ENCODE data around the gene TIAM2.

Gene TIAM2

DNA sequence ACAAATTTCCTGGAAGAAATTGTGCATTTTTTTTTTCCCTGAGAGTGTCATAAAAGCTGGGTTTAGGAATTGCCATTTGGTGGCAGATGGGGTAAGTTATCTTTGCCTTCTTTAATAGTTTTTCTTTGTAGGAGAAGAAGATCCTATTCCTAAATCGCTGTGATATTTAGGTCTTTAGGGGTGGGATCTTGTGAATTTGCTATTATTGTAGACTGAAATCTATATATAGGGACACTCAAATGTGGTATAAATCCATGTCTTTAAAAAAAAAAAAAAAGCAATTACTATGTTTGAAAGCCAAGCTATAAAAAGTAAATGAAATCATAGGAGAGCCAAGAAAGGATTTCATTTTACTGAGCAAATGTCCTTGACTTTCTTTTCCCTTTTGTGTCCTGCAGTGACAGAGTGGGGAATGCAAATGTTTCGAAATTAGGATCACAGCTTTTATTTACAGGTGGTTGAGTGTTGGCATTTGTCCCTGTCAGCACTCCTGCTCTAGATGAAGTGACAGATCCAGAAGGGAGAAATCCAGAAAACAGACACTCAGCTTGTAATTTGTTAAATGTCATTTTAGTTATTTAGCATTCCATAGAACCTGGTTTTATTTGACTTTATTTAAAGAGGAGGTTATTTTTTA lies 29.4 kb downstream of the TIAM2 start:
- DNase-seq (ENCODE audit: low read depth, low spot score): no peak

DNA sequence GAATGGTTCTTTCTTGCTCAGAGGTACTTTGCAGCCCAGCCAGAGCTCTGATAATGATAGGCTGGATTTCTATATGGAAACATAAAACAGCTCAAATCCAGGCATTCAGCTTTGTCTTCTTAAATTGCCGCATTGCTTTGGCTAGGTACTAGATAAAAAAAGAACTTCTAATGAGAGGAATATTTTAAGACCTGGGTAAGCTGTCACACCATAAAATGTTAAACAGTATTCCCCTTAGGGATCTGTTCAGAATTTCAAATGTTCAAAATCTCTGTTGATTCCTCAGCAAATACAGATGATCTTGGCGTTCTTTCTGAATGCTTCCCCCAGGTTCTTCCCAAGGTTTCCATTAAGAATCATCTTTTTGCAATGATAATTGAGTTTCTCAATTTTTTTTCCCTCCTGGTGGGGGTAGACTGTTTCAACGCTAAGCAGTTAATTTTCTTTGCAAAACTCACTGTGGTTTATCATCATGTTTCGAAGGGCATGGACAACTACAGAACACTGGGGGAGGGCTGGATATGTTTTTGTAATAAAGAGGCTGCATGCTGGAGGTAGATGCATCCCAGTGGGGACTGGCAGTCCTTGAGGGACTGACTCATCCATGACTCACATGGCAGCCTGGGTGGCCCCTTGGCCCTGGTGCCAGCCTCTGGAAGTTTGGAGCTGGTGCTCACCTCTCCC lies 31.0 kb downstream of the TIAM2 start:
- DNase-seq (ENCODE audit: low read depth, low spot score): no peak

DNA sequence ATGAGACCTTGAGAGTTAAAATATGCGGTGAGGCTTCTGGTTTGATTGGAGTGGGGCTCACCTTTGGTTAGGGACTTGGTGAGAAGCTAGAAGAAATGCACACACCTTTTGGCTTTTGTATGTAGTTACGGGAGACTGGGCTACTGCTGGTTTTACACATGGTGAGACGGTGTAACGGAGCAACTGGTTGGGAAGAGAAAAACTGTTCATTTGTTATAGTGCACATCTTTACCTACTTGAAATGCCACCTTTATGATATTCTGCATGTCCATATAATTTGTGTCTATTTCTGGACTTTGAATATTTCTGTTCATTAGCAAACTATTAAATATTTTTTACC lies 31.6 kb downstream of the TIAM2 start:
- no peak for DNase-seq (ENCODE audit: low read depth, low spot score)

GRCh38 chr6:155030148-155030720 lies 35.1 kb downstream of the TIAM2 start:
- DNase-seq (ENCODE audit: low read depth, low spot score): no peak

GRCh38 chr6:155031091-155031490 lies 36.0 kb downstream of the TIAM2 start:
- DNase-seq (ENCODE audit: low read depth, low spot score): no peak

DNA sequence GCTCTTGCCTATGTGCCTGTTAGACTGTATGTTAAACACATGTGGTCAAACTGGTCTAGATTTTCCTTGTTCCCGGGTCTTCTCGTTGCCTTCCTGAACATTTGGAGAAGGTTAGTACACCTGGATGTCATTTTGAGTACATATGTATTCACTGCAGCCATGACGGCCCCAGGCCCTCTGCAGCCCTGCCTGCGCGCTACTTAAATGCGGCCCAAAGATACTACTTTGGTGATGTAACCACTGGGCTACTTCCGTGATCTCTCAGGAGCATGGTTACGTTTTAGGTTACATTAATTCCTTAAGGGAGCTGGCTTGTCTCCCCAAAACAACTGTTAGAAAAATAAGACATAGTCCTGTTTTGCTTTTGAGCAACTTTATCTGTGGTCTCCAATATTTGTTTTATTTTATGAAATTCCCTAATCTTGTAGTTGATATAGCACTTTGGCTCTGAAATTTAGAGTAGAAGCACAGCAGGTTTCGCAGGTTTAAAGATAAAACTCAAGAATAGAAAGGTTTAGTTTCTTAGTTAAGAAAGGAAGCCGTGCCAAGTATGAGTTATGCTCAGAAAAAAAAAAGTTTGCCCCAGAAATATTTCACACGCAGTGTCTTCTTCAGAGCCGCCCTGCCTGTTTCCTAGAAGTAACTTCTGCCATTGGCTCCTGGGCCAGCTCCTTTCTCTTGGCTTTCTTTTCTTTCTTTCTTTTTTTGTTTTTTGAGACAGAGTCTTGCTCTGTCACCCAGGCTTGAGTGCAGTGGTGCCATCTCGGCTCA lies 38.1 kb downstream of the TIAM2 start:
- DNase-seq (ENCODE audit: low read depth, low spot score): no peak

DNA sequence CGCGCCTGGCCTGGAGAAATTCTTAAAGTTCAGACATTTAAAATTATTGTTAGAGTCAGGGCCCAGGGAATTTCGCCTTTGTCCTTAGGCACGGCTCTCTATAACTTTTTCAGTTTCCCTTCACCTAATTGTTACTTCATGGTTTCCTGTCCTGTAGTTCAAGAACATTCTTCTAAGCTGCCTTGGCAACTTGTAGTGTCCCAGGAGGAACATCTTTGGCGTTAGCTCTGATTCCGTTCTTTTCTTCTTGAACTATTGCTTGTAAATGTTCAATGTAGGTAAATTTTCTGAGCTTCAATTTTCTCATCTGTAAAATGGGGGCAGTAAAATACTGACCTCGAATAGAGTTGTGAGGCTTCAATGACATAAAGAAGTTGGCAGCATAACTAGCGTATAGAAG lies 41.8 kb downstream of the TIAM2 start:
- DNase-seq (ENCODE audit: low read depth, low spot score): no peak

GRCh38 chr6:155038104-155038503 lies 43.0 kb downstream of the TIAM2 start:
- DNase-seq (ENCODE audit: low read depth, low spot score): no peak

GRCh38 chr6:155038527-155038926 lies 43.4 kb downstream of the TIAM2 start:
- no peak for DNase-seq (ENCODE audit: low read depth, low spot score)

GRCh38 chr6:155039618-155040017 lies 44.5 kb downstream of the TIAM2 start:
- DNase-seq (ENCODE audit: low read depth, low spot score): no peak

- DNase-seq (ENCODE audit: low read depth, low spot score): no peak
These were observed 45.0 kb downstream of the TIAM2 start for GRCh38 chr6:155040154-155040553.

GRCh38 chr6:155040901-155041650 lies 46.0 kb downstream of the TIAM2 start:
- DNase-seq (ENCODE audit: low read depth, low spot score): no peak

DNA sequence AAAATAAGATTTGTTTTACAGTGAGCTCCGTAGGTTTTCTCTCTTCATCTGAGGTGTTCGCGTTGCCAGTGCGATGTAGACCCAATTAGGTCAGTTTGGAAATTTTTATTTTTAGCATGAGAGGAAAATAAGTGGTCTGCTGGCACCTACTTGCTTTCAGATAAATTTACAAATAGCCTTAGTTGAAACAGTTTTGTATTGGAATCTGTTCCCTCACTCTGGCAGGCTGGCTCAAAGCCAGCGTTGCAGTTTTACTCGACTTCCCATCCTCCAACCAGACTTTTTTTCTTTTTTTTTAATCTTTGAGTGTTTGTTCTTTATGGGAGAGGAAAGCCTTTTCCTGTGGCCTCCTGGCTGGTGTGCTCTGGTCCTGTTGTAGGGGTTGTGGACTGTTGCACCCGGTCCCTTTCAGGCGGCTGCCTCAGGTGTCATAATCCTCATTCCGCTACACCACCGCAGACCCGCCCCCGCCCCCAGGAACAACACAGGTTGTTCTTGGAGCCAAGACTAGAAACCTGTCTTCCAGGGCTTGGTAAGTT lies 46.7 kb downstream of the TIAM2 start:
- DNase-seq (ENCODE audit: low read depth, low spot score): no peak

DNA sequence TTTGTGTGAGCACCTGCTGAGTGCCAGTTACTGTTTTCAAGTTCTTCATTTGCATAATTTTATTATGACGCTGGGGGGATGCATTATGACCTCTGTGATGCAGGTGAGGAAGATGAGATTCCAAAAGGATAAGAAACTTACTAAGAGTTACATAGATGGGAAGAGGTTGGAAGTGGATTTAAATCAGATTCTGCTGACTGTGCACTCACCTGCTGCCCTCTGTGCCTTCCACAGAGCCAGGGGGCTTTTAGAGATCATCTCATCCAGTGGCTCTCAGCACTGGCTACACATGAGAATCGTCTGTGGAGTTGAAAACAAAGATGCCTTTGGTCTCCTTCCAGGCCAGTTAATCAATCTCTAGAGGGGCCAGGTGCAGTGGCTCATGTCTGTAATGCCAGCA lies 47.9 kb downstream of the TIAM2 start:
- DNase-seq (ENCODE audit: low read depth, low spot score): no peak

- no peak for DNase-seq (ENCODE audit: low read depth, low spot score)
These were observed 50.7 kb downstream of the TIAM2 start for GRCh38 chr6:155045561-155046404.

- no peak for DNase-seq (ENCODE audit: low read depth, low spot score)
These were observed 52.4 kb downstream of the TIAM2 start for GRCh38 chr6:155047523-155047922.

GRCh38 chr6:155050311-155050710 lies 55.2 kb downstream of the TIAM2 start:
- no peak for DNase-seq (ENCODE audit: low read depth, low spot score)

GRCh38 chr6:155054491-155055250 lies 59.6 kb downstream of the TIAM2 start:
- no peak for DNase-seq (ENCODE audit: low read depth, low spot score)

DNA sequence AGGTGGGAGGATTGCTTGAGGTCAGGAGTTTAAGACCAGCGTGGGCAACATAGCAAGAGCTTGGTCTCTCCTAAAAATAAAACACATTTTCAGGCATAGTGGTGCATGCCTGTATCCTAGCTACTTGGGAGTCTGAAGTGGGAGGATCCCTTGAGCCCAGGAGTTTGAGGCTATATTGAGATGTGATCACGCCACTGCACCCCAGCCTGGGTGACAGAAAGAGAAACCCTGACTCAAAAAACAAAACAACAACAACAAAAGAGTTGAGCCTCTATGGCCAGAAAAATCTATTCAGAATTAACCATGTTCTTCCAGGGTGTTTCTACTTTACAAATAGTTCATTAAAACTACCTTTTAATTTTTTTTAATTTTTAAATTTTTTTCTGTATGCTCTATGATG lies 60.6 kb downstream of the TIAM2 start:
- no peak for DNase-seq (ENCODE audit: low read depth, low spot score)

DNA sequence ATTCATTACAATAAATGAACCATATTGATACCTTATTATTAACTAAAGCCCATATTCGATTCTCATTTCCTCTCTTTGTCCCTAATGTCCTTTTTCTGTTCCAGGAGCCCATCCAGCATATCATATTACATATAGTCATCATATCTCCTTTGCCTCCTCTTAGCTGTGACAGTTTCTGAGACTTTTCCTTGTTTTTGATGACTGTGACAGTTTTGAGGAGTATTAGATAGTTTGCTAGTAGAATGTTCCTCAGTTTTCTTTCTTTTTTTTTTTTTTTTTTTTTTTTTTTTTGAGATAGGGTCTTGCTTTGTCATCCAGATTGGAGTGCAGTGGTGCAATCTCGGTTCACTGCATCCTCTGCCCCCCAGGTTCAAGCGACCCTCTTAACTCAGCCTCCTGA lies 61.6 kb downstream of the TIAM2 start:
- DNase-seq (ENCODE audit: low read depth, low spot score): no peak

Measured in iPS DF 19.7 (cell line).